B cell (primary cell): ENCODE results near the gene NUP98.

Experiments used
- EZH2 ChIP-seq: IDR thresholded peaks from 2 replicates; pipeline ENCODE4 v1.6.1; 2012; ENCODE audit warnings: borderline replicate concordance, low read depth, mild to moderate bottlenecking, moderate library complexity, low read length; ENCODE audit not compliant: insufficient read depth, poor library complexity, severe bottlenecking
- TF ChIP-seq, protein P1 (sequence below): fragments of 200-600 bp; IDR thresholded peaks from one replicate; pipeline ENCODE4 v1.8.0; 2022; ENCODE audit warnings: antibody characterized with exemption, mild to moderate bottlenecking

DNA sequence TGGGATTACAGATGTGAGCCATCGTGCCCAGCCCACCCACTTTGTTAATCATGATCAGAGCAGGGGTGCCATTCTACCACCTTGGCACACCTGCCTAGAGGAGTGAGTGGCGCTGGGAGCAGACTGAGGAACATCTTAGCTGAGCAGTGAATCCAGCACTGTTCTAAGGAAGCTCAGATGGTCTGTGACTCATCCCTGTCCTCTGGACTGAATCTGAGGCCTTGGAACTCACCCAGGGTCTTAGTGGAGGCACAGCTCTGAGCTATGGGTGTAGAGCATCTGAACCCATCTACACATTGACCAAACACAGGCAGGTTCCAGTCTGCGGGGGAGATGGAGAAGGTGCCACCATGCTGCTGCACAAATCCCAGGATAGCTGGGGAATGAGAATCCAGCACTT lies 25.9 kb upstream of the NUP98 start:
- TF ChIP-seq, protein P1, sequence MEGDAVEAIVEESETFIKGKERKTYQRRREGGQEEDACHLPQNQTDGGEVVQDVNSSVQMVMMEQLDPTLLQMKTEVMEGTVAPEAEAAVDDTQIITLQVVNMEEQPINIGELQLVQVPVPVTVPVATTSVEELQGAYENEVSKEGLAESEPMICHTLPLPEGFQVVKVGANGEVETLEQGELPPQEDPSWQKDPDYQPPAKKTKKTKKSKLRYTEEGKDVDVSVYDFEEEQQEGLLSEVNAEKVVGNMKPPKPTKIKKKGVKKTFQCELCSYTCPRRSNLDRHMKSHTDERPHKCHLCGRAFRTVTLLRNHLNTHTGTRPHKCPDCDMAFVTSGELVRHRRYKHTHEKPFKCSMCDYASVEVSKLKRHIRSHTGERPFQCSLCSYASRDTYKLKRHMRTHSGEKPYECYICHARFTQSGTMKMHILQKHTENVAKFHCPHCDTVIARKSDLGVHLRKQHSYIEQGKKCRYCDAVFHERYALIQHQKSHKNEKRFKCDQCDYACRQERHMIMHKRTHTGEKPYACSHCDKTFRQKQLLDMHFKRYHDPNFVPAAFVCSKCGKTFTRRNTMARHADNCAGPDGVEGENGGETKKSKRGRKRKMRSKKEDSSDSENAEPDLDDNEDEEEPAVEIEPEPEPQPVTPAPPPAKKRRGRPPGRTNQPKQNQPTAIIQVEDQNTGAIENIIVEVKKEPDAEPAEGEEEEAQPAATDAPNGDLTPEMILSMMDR, result no peak
- no peak for TF ChIP-seq EZH2
